Endothelial cell of umbilical vein (primary cell): Measurements from ENCODE around the gene SLCO2A1. TPM values are rescaled to one million over a fixed set of nuclear protein-coding genes. Genes with fewer than 3 reads are reported as not detected.
"Not testable (repeated sequence)": the region's sequence is repeated elsewhere in the genome, so short reads cannot be mapped to it uniquely, and the experiment has no call there.

ENCODE experiments used
- BruUV-seq: library from RNA; stranded (reverse); fragments of 400-500 nt; replicated peaks from 2 replicates; lab custom pipeline; 2021; lab: Mats Ljungman, UMichigan
- CTCF ChIA-PET: fragments of 300-600, 350-600 bp; sonication (Branson Sonifier 250); formaldehyde crosslinking; loops from one replicate; lab custom pipeline; 2021; ENCODE audit warnings: antibody characterized with exemption, inconsistent platforms; lab: Charles Lee
- POLR2A ChIA-PET: fragments of 300-600, 350-600 bp; sonication (Branson Sonifier 250); formaldehyde crosslinking; loops from one replicate; lab custom pipeline; 2021; ENCODE audit warnings: antibody characterized with exemption, inconsistent platforms; lab: Charles Lee
- DNase-seq: peaks from one replicate; pipeline ENCODE4 v3.0.0-alpha.2; 2011; ENCODE audit warnings: low read depth, low spot score
- FAIRE-seq: peaks from 2 replicates; lab custom pipeline; 2011; peaks lifted over from hg19 to GRCh38; lab: Jason Lieb, UNC
- H2AFZ ChIP-seq: 2 replicates; pipeline ENCODE4 v1.6.0; 2012; ENCODE audit warnings: low read depth, low read length, control low read depth, inconsistent platforms
- H3K27ac ChIP-seq: 2 replicates; pipeline ENCODE4 v1.5.1; 2011; ENCODE audit warnings: low read depth, mild to moderate bottlenecking, control low read depth, low read length, moderate library complexity; ENCODE audit not compliant: insufficient read depth
- H3K27me3 ChIP-seq, 2 experiments: 2 replicates each; pipeline versions ENCODE4 v1.6.0 to v1.6.1; 2011; ENCODE audit warnings: low read length in 2 of 2, mixed read lengths in 1 of 2; ENCODE audit not compliant: control insufficient read depth in 2 of 2, insufficient read depth in 2 of 2
- H3K36me3 ChIP-seq, 2 experiments: 2 replicates in 1 of 2; 3 replicates in 1 of 2; pipeline ENCODE4 v1.5.1; 2011; ENCODE audit warnings: low read length in 2 of 2, mild to moderate bottlenecking in 1 of 2, moderate library complexity in 1 of 2; ENCODE audit not compliant: control insufficient read depth in 2 of 2, insufficient read depth in 2 of 2; ENCODE audit errors: extremely low read depth in 1 of 2
- H3K4me1 ChIP-seq: 3 replicates; pipeline ENCODE4 v1.5.1; 2011; ENCODE audit warnings: mild to moderate bottlenecking, low read length; ENCODE audit not compliant: control insufficient read depth, insufficient read depth; ENCODE audit errors: extremely low read depth
- H3K4me2 ChIP-seq: 2 replicates; pipeline ENCODE4 v1.6.1; 2011; ENCODE audit warnings: low read length, control low read depth, mixed read lengths; ENCODE audit not compliant: insufficient read depth
- H3K4me3 ChIP-seq, 3 experiments: fragments of 200-600 bp in 1 of 3; sonication (generic), shearing (Covaris generic) in 1 of 3; replicated peaks in 1 of 3; 2 replicates each; pipeline ENCODE4 v1.5.1; 2011 to 2016; ENCODE audit warnings: control low read depth in 3 of 3, low read length in 3 of 3, mild to moderate bottlenecking in 2 of 3, inconsistent platforms in 1 of 3, low read depth in 1 of 3, moderate library complexity in 1 of 3; ENCODE audit not compliant: insufficient read depth in 1 of 3
- H3K79me2 ChIP-seq: 2 replicates; pipeline ENCODE4 v1.6.0; 2012; ENCODE audit warnings: low read length, inconsistent platforms; ENCODE audit not compliant: control insufficient read depth, insufficient read depth
- H3K9ac ChIP-seq: replicated peaks from 2 replicates; pipeline ENCODE3; 2011; ENCODE audit warnings: low read length, control low read depth; ENCODE audit not compliant: insufficient read depth; ENCODE audit errors: extremely low read depth
- H3K9me1 ChIP-seq: replicated peaks from 3 replicates; pipeline ENCODE4 v1.6.0; 2011; ENCODE audit warnings: mild to moderate bottlenecking, low read length; ENCODE audit not compliant: control insufficient read depth, insufficient read depth; ENCODE audit errors: extremely low read depth
- H3K9me3 ChIP-seq: replicated peaks from 2 replicates; pipeline ENCODE4 v1.5.1; 2012; ENCODE audit warnings: low read length, inconsistent platforms; ENCODE audit not compliant: control insufficient read depth, insufficient read depth
- H4K20me1 ChIP-seq: replicated peaks from 2 replicates; pipeline ENCODE3; 2011; ENCODE audit warnings: mild to moderate bottlenecking, low read length; ENCODE audit not compliant: control insufficient read depth, insufficient read depth; ENCODE audit errors: extremely low read depth
- GATA2 ChIP-seq: IDR thresholded peaks from 2 replicates; pipeline ENCODE4 v1.7.0; 2011; ENCODE audit warnings: low read depth, mild to moderate bottlenecking, moderate library complexity, mixed read lengths, low read length; ENCODE audit not compliant: insufficient read length, insufficient read depth
- MAX ChIP-seq: IDR thresholded peaks from 2 replicates; pipeline ENCODE4 v1.6.1; 2011; ENCODE audit not compliant: insufficient read depth, insufficient read length
- dilution Hi-C: fragments of 300-500 bp; cut with MboI; formaldehyde crosslinking; loops from one replicate; pipeline ENCODE4 v1.15.0; 2019; ENCODE audit warnings: low sequenced_read_pairs; ENCODE audit not compliant: extremely low pct_ligation_motif_present
- intact Hi-C: fragments of 100-400 bp; cut with micrococcal nuclease; formaldehyde crosslinking; loops from one replicate; pipeline ENCODE4 v1.10.0; 2022
- polyA plus RNA-seq, 4 experiments: library from polyadenylated mRNA; depleted of rRNA in 3 of 4; stranded (reverse) in 3 of 4; unstranded in 1 of 4; fragments of >200 nt; gene quantifications; 2 replicates each; pipeline versions ENCODE4 v1.2.1 to v1.2.3, GENCODE V29; 2011 to 2012; ENCODE audit warnings: missing spikeins in 1 of 4
- total RNA-seq: library from RNA; stranded (reverse); gene quantifications from 2 replicates; pipeline ENCODE4 v1.2.3, GENCODE V29; 2021

SLCO2A1 gene
- total and polyA plus RNA-seq, 2 donors (not counting 3 experiments of a cell fraction or from before 2014, with no cell fraction given): 1.4 to 11.9 TPM

- TF ChIP-seq MAX: no peak
- no peak for FAIRE-seq
- CTCF ChIA-PET: no interaction called here
- dilution Hi-C loops (no loop called here), intact Hi-C loops (no loop called here)
- no peaks in the 10 kb centered on the region for H3K9me3 ChIP-seq
- no peak overlapping the region for H3K9ac ChIP-seq
- H3K79me2 ChIP-seq: no peaks in the 10 kb centered on the region
- POLR2A ChIA-PET: no interaction called here
- no TSS peak for BruUV-seq
- H3K9me1 ChIP-seq: no peaks in the 10 kb centered on the region
- no peak overlapping the region for H3K4me2 ChIP-seq
- no peaks in the 10 kb centered on the region for H4K20me1 ChIP-seq
- H2AFZ ChIP-seq: no peak overlapping the region
- H3K27me3 ChIP-seq: no peaks in the 10 kb centered on the region
- H3K4me1 ChIP-seq: no peaks in the 10 kb centered on the region
- H3K27ac ChIP-seq: no peak overlapping the region
- no peak for DNase-seq
- no peaks in the 10 kb centered on the region for H3K36me3 ChIP-seq
- H3K4me3 ChIP-seq: no peak overlapping the region
These were observed 43.8 kb upstream of the SLCO2A1 start for GRCh38 chr3:134073583-134073945.

- TF ChIP-seq GATA2: no peak
- no peaks in the 10 kb centered on the region for H3K9me1 ChIP-seq
- no peaks in the 10 kb centered on the region for H3K36me3 ChIP-seq
- BruUV-seq: no TSS peak
- CTCF ChIA-PET: no interaction called here
- no peak overlapping the region for H3K4me3 ChIP-seq
- DNase-seq (no peak), FAIRE-seq (no peak)
- H4K20me1 ChIP-seq: no peaks in the 10 kb centered on the region
- H3K9ac ChIP-seq: no peak overlapping the region
- no peak overlapping the region for H3K27ac ChIP-seq
- no peaks in the 10 kb centered on the region for H3K79me2 ChIP-seq
- no peak overlapping the region for H2AFZ ChIP-seq
- dilution Hi-C loops (no loop called here), intact Hi-C loops (no loop called here)
- H3K4me2 ChIP-seq: no peak overlapping the region
- no peaks in the 10 kb centered on the region for H3K4me1 ChIP-seq
- H3K9me3 ChIP-seq: no peaks in the 10 kb centered on the region
- POLR2A ChIA-PET: no interaction called here
- H3K27me3 ChIP-seq: no peaks in the 10 kb centered on the region
These were observed 43.3 kb upstream of the SLCO2A1 start for GRCh38 chr3:134072881-134073582.

- intact Hi-C loops, POLR2A ChIA-PET, H3K79me2 ChIP-seq, DNase-seq, H3K36me3 ChIP-seq, H2AFZ ChIP-seq, BruUV-seq, H3K4me3 ChIP-seq, H4K20me1 ChIP-seq, H3K4me2 ChIP-seq, H3K9ac ChIP-seq, H3K9me1 ChIP-seq, FAIRE-seq, CTCF ChIA-PET, H3K27ac ChIP-seq, dilution Hi-C loops, H3K27me3 ChIP-seq, H3K9me3 ChIP-seq: not testable (repeated sequence)
- peaks cover 27% of the 10 kb centered on the region for H3K4me1 ChIP-seq
These were observed 40.6 kb upstream of the SLCO2A1 start for GRCh38 chr3:134070281-134070680.
